A549 treated with CORT108297 at 1 μM for 4 hours (cell line): ENCODE measurements around the gene DAB1. TPM values are rescaled to one million over a fixed set of nuclear protein-coding genes. Genes with fewer than 3 reads are reported as not detected.

Source experiments
- total RNA-seq: library from RNA; stranded (reverse); fragments of 200-300 nt; extraction: Qiagen RNA extraction; gene quantifications from 5 replicates; pipeline ENCODE4 v1.2.3, GENCODE V29; 2022

Gene DAB1
- not detected in 5 replicates for total RNA-seq

DNA sequence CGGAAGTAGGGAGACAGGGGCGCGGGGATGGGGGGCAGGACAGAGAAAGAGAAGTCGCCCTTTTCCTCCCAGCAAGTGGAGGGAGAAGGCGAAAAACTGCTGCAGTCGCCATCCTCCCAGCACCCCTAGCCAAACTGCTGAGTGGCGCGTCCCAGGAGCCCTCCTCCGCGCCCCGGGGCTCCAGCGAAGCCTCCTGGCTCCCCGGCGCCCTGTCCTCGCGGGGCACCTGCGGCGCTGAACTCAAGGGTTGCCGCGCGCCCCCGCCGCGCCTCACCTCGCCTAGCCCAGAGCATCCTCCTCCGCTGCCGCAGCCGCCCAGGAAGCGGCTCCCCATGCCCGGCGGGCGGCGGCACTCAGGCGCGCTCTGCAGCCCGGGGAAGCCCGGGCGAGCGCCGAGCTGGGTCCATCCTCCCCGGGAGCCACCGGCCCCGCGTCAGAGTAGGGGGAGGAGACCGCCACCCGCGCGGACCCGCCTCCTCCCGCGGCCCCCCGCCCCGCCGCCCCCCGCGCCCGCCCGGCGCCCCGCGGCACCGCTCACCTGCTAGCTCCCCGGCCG, at the start of gene DAB1:
DAB1 (minus strand) TSS at position 405 of the 556 bp plus-strand sequence. CDS start 133,030 bp downstream, outside the sequence.

DNA sequence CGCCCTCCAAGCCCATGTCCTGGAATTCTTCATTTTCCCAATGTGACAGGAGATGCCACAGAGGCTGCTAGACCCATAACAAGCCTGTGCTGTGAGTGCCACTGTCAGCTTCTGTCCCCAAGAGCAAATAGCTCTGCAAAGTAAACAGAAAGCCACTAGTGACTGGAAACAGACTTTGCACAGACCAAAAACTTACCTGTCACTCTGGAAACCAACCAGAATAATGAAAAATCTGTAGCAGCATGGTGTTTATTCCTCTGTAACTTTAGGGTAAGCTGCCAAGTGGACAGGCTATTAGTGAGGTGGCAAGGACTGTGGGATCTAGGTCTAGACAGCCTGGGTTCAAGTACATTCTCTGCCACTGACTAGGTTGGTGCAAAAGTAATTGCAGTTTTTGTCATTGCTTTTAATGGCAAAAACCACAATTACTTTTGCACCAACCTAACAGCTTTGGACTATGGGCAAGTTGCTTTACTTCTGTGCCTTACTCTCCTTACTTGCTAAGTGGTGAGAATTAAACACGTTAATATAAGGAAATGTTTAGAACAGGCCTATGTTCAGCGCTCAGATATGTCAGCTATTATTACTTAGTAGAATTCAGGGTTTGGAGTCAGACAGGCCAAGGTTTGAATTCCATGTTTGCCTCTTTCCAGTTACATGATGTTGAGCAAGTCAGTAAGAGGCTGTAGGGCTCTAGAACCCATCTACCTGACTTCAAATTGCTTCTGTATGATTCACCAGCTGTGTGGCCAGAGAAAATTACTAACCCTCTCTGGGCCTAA, 457.8 kb downstream of the DAB1 start, which contains the start of gene C8B:
C8B (minus strand) TSS at position 100 of the 782 bp plus-strand sequence; CDS start at position 33, 67 bp downstream.

